GM12872 (cell line): Measurements from ENCODE around the gene STPG3.
A peak's percentile ranks its signal among the peaks of the same experiment; 100 is the strongest.

Source experiments
- CTCF ChIP-seq: IDR thresholded peaks from 3 replicates; pipeline ENCODE4 v1.5.1; 2011; ENCODE audit warnings: low read depth, mild to moderate bottlenecking, low read length, moderate library complexity; ENCODE audit not compliant: insufficient read depth

STPG3 gene

GRCh38 chr9:137223078-137223970 is 27.8 kb upstream of the STPG3 start:
- TF ChIP-seq CTCF: no peak

DNA sequence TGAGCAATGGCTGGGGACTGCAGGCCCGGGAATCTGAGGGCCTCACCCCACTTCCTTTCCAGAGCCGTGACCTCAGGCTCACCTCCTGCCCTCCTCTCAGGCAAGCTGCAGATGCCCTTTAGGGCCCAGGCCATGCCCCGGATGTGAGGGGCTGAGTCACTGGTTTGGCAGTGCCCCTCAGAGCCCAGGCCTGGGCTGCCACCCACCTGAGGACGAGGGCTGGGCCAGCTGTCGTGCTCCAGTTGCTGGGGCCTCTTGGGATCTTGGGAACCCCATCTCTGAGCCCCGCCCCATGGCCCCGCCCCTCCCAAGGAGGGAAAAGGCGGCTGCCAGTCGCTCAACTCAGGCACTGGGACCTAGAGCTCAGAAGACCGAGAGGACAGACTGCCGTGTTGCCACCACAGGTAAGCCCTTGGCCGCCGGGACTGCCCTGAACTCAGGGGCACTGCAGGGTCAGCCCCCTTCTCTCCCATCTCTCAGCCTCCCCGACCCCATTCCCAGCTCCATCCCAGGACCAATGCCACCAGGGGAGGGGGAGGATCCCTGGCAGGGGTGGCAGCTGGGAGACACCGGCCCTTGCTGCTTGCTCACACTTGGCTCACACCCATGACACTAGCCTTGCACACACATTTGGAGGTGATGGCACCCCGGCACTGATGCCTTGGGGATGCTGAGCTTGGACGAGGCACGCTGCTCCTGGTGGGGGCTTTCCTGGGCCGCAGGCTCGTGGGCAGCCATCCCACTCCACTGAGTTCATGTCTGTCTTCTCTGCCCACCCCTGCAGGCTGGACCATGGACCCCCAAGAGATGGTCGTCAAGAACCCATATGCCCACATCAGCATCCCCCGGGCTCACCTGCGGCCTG is 26.0 kb upstream of the STPG3 start, which contains the start of gene CYSRT1:
CYSRT1 (plus strand) TSS at position 345 of the 865 bp plus-strand sequence; CDS start at position 793, 448 bp downstream.
- TF ChIP-seq CTCF: no peak

DNA sequence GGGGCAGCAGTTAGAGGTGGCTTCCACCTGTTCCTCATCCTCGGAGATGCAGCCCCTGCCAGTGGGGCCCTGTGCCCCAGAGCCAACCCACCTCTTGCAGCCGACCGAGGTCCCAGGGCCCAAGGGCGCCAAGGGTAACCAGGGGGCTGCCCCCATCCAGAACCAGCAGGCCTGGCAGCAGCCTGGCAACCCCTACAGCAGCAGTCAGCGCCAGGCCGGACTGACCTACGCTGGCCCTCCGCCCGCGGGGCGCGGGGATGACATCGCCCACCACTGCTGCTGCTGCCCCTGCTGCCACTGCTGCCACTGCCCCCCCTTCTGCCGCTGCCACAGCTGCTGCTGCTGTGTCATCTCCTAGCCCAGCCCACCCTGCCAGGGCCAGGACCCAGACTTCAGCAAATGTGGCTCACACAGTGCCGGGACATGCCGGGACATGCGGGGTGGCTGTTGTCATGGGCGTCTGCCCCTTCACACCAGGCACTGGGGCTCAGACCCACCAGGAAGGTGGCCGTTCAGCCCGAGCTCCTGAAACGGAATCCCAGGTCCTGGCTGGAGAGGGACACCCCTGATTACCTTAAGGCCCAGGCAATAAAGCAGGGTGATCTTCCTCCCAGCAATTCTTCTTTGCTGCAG is 25.3 kb upstream of the STPG3 start:
- no peak for TF ChIP-seq CTCF

DNA sequence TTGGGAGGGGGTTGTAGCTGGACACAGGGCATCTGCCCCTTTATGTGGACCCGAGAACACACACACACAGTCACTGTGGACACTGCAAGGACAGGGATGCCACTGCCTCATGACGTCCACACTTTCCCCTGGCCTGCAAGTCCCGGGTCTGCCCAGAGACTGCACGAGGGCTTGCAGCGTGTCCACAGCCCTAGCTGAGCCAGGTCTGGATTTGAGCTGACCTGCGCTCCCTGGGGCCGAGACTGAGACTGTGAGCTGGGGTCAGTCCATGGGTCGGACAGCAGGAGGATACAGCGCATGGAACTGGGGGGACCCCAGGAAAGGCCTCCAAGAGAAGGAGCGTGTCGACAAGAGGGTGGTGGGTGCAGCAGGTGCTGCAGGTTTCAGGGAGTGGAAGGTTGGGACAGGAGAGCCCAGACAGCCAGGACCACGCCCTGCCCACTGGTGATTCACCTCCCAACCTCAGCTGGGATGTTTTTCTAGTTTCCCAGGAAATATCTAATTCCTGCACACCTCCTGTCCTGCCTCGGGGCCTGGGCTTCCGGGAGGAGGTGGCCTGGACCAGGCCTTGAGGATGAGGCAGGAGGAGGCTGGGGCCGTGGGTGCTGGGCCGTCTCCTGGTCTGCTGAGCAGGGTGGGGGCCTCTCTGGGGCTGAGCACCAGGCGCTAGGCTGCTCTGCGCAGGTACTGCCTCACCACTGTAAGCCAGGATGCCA is 24.6 kb upstream of the STPG3 start:
- TF ChIP-seq CTCF: no peak

GRCh38 chr9:137227054-137227852 is 23.8 kb upstream of the STPG3 start, which contains the start of gene RNF224:
RNF224 (plus strand) TSS chr9:137227502; CDS start chr9:137228336, 834 bp downstream.
- peak; percentile 97 for TF ChIP-seq CTCF

GRCh38 chr9:137227853-137228505 is 23.1 kb upstream of the STPG3 start:
- no peak for TF ChIP-seq CTCF
